Hepatic stellate cell (primary cell): ENCODE data around the gene OR8D2.

Source experiments
- DNase-seq: peaks from one replicate; pipeline ENCODE4 v3.0.0; 2011; ENCODE audit warnings: low spot score

OR8D2 gene

GRCh38 chr11:124320097-124320496, at the start of gene OR8D2:
TSS of gene OR8D2 (minus strand) at chr11:124320197. CDS start at chr11:124320197, 0 bp downstream.
- DNase-seq, result no peak

GRCh38 chr11:124359566-124359965, 39.6 kb upstream of the OR8D2 start:
- no peak for DNase-seq

GRCh38 chr11:124346311-124346955, 26.4 kb upstream of the OR8D2 start:
- DNase-seq, result no peak

GRCh38 chr11:124344346-124344745, 24.3 kb upstream of the OR8D2 start:
- DNase-seq, result no peak

- no peak for DNase-seq
Observed at GRCh38 chr11:124340142-124340447, 20.1 kb upstream of the OR8D2 start.

- no peak for DNase-seq
Observed at GRCh38 chr11:124339396-124340141, 19.6 kb upstream of the OR8D2 start.

- no peak for DNase-seq
Observed at GRCh38 chr11:124331873-124332272, 11.9 kb upstream of the OR8D2 start.

- no peak for DNase-seq
Observed at GRCh38 chr11:124329787-124330478, 9.9 kb upstream of the OR8D2 start.

GRCh38 chr11:124327775-124328174, 7.8 kb upstream of the OR8D2 start:
- DNase-seq, result no peak

GRCh38 chr11:124322356-124322755, 2.4 kb upstream of the OR8D2 start:
- no peak for DNase-seq

- DNase-seq, result peak; percentile 0
Observed at GRCh38 chr11:124315052-124315451, 4.9 kb downstream of the OR8D2 start.

GRCh38 chr11:124313849-124314248, 6.1 kb downstream of the OR8D2 start, which contains the start of gene OR8D1:
TSS of gene OR8D1 (minus strand) at chr11:124313949. CDS start at chr11:124310766, 3,183 bp downstream.
- DNase-seq, result no peak

GRCh38 chr11:124313131-124313530, 6.9 kb downstream of the OR8D2 start:
- no peak for DNase-seq

GRCh38 chr11:124311670-124312069, 8.3 kb downstream of the OR8D2 start:
- DNase-seq, result no peak

- DNase-seq, result no peak
Observed at GRCh38 chr11:124311269-124311668, 8.7 kb downstream of the OR8D2 start.

- DNase-seq, result no peak
Observed at GRCh38 chr11:124310721-124311120, 9.3 kb downstream of the OR8D2 start.

- DNase-seq, result no peak
Observed at GRCh38 chr11:124307093-124307492, 12.9 kb downstream of the OR8D2 start.

GRCh38 chr11:124302347-124303125, 17.5 kb downstream of the OR8D2 start:
- DNase-seq, result no peak

- no peak for DNase-seq
Observed at GRCh38 chr11:124301548-124301947, 18.4 kb downstream of the OR8D2 start.

- no peak for DNase-seq
Observed at GRCh38 chr11:124297921-124298320, 22.1 kb downstream of the OR8D2 start.

GRCh38 chr11:124296016-124296415, 24.0 kb downstream of the OR8D2 start:
- no peak for DNase-seq

GRCh38 chr11:124294687-124295086, 25.3 kb downstream of the OR8D2 start:
- DNase-seq, result no peak
